ENCODE data around the gene SALL3.
"Not testable (repeated sequence)": the region's sequence is repeated elsewhere in the genome, so short reads cannot be mapped to it uniquely, and the experiment has no call there.

The SALL3 gene
- 0 to 0.12 (median 0.02) reads per million in 18 experiments for total RNA-seq

DNA sequence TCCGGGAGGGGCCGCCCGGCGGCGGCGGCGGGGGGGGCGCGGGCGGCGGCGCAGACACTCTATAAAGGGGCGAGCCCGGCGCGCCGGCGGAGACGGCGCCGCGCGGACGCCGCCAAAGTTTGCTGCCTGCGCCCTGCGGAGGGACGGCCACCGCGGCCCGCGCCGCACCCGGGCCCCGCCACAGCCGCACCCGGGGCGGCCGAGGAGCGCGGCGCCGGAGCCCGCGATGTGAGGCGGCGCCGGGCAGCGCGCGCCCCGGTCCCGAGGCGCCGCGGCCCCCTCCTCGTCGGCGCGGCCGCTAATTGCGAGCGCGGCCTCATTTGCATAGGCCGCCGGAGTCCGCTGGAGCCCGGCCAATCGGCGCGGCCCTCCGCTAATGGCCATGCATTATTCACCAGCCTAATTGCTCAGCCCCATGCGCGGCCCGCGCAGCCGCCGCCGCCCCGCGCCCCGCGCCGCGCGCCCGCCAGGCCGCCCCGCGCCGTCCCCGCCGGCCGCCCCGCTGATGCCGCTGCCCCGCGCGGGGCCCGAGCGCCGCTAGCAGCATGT lies at the start of gene SALL3:
TSS of gene SALL3 (plus strand) at position 89 of the 549 bp plus-strand sequence. CDS start at position 546, 457 bp downstream.
- DNase-seq = no peak

DNA sequence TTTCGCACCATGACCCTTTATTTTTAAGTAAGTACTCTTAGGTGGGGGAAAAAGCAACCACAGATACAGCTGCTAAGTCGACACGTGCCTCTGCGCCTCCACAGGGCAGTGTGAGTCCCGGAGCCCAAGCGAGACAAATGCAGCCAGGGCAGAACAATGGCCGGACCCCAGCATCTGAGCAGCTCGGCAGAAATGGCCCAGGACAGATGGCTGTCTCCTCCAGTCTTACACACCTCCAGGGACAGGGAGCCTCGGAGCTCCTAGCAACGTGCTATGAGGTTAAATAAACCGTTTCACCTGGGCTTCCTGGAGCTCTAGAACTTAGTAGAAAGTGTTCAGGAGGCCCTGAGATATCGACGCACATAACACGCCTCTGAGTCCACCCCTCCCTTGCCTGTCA lies 47.3 kb upstream of the SALL3 start:
- DNase-seq = no peak

DNA sequence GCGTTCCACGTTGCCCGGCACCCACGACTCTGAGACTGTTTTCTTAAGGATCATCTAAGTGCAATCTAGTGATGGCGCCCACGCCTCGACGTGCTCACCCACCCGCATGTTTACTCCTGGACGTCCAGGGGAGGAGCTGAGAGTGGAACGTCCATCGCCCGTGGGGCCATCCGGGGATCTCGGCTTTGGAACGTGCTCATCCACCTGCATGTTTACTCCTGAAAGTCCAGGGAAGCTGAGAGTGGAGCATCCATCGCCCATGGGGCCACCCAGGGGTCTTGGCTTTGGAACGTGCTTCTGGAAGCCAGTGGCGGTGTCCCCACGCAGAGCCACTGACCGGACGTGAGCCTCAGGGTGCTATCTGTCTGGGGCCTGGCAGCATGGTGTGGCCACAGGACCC lies 45.6 kb upstream of the SALL3 start:
- no peak for DNase-seq

DNA sequence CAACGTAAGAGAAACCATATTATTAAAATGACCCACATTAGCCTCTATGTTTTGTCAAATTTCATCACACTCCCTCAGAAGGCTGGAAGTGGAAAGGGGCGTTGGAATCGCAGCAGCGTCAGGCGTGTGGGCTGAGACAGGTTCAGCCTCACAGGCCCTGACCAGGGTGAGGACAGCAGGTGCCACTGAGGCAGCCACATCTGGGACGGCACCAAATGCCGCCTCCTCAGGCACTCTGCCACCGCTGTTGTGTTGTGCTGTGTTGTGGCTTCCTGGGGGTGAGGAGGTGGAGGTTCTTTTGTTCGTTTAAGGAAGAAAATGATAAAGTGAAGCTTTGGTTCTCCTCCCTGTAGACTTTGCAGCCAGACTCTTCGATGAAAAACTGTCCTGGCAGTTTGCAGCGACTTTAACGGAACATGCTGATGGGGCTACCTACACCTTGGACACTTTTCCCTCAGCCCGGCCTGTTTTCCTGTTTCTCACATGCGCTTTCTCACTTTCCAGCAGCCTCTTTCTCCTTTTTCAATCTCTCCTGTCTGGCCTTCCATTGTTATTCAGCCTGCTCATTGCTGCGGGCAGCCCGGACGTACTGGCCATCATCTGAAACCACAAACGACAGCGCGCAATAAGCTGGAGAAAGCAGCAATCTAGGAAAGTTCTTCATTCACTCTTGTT lies 44.9 kb upstream of the SALL3 start:
- no peak for DNase-seq

DNA sequence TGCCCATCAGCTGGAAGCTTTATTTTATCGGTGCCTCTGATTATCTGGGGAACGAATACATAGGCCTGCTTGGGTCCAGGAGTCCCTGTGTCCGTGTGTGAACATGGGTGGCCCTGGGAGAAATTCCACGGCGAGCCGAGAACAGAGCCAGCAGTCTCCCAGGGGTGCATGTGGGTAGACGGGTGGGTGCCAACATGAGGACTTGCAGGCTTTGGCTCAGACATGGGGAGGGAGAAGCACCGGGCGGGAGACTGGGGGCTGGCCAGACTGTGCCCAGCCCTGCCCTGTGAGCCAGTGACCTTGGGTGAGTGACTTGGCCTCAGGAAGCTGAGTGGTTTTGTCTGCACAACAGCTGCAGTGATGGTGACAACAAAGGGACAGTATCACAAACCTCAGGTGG lies 44.2 kb upstream of the SALL3 start:
- no peak for DNase-seq

DNA sequence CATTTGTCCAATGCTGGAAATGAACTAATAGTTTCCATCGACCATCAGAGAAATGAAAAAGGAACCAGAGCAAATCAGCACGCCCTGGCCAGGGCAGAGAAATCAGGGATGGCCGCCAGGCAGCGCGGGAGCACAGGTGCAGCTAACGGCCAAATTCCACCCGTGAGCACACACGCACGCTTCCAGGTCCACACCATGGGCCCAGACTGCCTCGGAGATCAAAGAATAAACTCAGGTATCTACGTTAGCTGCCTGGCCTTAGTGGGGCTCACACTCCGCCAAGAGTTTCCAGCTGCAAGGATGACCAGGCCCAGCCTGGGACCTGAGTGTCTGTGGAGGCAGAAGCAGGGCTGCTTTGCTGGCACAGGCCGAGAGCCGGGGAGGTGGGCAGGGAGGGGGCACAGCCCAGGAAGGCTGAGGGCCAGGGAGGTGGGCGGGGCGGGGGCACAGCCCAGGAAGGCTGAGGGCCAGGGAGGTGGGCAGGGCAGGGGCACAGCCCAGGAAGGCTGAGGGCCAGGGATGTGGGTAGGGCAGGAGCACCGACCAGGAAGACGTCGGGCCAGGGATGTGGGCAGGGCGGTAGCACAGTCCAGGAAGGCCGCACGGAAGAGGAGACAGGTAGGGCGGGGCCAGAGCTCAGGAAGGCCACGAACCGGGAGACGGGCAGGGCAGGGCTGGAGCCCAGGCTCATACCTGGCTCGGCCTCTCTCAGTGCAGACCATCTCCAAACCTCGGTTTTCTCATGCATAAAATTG lies 43.2 kb upstream of the SALL3 start:
- DNase-seq = no peak

DNA sequence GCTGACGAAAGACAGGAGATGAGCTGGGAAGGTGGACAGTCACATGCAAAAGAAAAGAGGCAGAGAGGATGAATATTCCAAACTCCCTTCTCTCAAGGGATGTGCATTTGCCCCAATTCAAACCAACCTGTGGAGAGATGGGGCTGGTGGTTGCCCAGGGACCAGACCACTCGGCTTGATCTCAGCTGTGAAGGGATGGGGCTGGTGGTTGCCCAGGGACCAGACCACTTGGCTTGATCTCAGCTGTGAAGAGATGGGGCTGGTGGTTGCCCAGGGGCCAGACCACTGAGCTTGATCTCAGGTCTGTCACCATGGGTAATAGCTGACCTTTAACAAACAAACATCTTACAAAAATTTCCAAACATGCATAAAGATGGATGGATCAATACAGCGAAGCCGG lies 42.5 kb upstream of the SALL3 start:
- DNase-seq = no peak

DNA sequence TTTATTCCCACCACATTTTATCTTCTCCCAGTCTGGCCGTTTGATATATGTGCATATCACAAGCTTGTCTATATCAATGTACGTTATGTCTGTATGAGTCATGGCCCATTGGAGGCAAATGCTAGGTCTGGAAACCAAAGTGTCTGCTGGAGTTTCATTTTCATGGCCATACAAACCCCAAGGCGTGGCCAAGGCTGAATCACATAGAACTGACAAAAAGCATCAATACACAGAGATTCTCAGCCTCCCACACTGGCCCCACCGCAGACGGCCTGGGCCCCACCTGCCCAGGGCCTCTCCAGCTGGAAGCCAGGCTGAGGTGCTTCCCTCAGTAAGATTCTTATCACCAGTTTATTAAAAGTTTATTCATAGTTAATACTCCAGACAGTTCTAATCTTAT lies 40.5 kb upstream of the SALL3 start:
- no peak for DNase-seq

DNA sequence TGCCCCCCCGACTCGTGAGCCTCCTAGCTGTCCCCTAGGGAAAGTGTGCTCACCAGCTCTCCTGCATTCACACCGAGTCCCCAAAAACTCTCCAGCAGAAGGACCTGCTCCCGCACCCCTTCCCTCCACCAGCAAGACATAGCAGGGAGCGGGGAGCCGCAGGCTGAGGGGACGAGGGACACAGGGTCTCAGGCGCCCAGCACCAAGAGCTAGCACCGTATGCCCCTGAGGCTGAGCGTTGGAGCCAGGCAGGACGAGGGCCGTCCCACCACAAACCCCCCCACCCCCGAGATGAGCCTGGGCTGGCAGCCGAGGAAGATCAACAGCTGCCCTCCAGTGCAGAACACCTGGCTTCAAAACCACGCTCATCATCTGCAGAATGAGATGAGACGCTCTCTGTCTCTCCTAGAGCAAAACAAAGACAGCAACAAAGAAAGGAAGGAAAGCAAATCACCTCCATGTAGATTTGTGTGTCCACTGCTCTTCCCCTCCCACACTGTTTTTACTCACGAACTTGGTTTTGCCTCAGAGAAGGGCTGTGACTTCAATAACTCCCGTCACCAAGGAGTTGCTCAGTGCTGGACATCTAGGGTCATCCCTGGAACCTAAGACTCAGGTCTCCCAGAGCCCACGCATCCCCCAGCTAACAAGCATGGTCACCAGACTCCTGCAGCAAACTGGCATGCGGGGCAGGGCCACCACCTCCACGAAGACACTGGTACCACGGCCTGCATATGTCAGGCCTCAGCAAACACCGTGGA lies 39.7 kb upstream of the SALL3 start:
- DNase-seq = no peak

- DNase-seq = not testable (repeated sequence)
These were observed 37.4 kb upstream of the SALL3 start for GRCh38 chr18:78942236-78942635.

DNA sequence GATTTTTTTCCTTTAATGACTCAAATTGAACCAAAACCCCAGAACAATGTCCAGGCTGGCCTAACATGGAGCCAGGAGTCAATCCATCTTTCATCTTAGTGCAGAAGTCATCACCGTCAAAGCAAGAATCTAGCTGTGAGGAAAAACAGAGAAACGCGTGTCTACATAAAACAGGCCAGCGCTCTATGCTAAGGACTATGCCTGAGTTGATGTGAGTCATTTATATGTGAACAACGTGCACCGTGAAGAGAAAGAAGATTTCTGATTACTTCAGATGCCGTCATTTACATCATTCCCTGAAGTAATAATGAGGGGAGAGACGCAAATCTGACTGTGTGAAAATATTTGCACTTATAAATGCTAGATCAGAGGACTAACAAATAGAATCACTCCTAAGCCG lies 34.0 kb upstream of the SALL3 start:
- DNase-seq = no peak

DNA sequence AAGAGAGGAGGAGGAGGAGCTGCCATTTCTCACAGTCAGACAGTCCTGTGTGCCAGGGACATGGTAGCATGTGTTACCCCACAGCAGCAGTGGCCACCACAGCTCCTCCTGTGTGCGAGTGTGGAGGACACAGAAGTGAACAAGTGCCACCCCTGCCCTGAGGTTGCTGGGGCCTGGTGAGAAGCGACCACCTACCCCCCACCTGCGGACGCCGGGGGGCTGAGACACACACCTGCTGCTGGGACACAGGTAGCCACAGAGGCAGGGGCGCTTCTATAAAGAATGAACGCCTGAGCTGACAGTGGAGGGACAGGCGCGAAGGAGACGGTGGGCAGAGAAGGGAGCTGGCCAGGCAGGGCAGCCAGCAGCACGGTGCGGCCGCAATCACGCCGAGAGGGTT lies 32.3 kb upstream of the SALL3 start:
- no peak for DNase-seq

GRCh38 chr18:78948221-78948620 lies 31.4 kb upstream of the SALL3 start:
- no peak for DNase-seq

- DNase-seq = no peak
These were observed 30.9 kb upstream of the SALL3 start for GRCh38 chr18:78948707-78949106.

GRCh38 chr18:78949216-78949615 lies 30.4 kb upstream of the SALL3 start:
- DNase-seq = no peak

GRCh38 chr18:78950386-78950785 lies 29.2 kb upstream of the SALL3 start:
- no peak for DNase-seq

GRCh38 chr18:78953566-78953965 lies 26.1 kb upstream of the SALL3 start:
- no peak for DNase-seq

DNA sequence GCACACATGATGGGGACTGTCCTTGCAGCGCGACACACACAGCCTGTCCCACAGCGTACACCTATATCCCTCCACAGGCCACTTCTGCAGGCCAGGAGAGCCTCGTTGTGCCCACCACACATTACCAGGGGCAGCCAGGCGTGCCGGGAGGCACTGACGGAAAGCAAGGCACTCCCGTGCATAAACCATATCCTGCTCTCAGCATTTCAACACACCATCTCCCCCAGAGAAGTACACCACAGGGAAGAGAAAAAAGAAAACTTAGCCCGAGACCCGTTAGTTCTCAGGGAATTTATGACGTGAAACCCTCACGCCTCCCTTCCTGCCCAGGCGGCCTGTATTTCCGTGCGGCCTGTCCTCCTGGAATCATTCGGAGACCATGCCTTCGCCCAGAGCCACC lies 24.6 kb upstream of the SALL3 start:
- DNase-seq = no peak

DNA sequence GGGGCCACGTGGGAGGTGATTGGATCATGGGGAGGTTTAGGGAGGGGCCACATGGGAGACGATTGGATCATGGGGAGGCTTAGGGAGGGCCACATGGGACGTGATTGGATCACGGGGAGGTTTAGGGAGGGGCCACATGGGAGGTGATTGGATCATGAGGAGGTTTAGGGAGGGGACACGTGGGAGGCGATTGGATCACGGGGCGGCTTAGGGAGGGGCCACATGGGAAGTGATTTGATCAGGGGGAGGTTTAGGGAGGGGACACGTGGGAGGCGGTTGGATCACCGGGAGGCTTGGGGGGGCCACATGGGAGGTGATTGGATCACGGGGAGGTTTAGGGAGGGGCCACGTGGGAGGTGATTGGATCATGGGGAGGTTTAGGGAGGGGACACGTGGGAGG lies 22.5 kb upstream of the SALL3 start:
- no peak for DNase-seq

DNA sequence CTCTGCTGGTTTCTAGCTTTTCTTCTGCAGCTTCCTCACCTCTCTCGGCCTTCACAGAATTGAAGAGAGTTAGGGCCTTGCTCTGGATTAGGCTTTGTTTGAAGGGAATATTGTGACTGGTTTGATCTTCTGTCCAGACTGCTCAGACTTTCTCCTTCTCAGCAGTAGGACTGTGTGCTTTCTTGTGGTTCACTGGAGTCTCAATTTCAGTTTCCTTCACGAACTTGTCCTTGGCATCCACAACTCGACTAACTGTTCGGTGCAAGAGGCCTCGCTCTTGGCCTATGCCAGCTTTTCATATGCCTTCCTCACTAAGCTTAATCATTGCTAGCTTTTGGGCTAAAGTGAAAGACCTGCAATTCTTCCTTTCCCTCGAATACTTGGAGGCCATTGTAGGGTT lies 18.9 kb upstream of the SALL3 start:
- no peak for DNase-seq

DNA sequence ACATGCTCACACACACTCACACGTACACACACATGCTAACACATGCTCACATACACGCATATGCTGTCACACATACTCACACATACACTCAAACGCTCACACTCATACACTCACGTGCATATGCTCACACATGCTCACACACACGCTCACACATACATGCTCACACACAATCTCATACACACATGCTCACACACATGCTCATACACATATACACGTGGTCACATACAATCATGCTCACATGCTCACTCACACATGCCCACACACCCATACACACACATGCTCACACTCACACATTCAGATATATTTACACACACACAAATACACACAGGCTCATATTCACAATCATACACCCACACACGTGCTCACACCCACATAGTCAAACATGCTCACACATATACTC lies 17.5 kb upstream of the SALL3 start:
- no peak for DNase-seq

GRCh38 chr18:78964727-78965126 lies 14.9 kb upstream of the SALL3 start:
- DNase-seq = not testable (repeated sequence)

- no peak for DNase-seq
These were observed 14.4 kb upstream of the SALL3 start for GRCh38 chr18:78965260-78965659.
